H1 (cell line): Measurements from ENCODE around the gene ZNF443. TPM values are rescaled to one million over a fixed set of nuclear protein-coding genes. Genes with fewer than 3 reads are reported as not detected.
A peak's percentile ranks its signal among the peaks of the same experiment; 100 is the strongest.
"Not testable (repeated sequence)": the region's sequence is repeated elsewhere in the genome, so short reads cannot be mapped to it uniquely, and the experiment has no call there.

Source experiments
- CTCF ChIA-PET: fragments of 300-600 bp; sonication (Branson Sonifier 250); formaldehyde crosslinking; loops from one replicate; lab custom pipeline; 2021; ENCODE audit not compliant: partially characterized antibody; lab: Charles Lee
- POLR2A ChIA-PET: fragments of 300-600 bp; sonication (Branson Sonifier 250); formaldehyde crosslinking; loops from one replicate; lab custom pipeline; 2021; ENCODE audit warnings: inconsistent platforms; ENCODE audit not compliant: partially characterized antibody; lab: Charles Lee
- DNase-seq, 2 experiments: peaks; one replicate each; pipeline versions ENCODE4 v3.0.0 to v3.0.0-alpha.2; 2010 to 2022; ENCODE audit warnings: low spot score in 2 of 2, low read depth in 1 of 2, mixed read lengths in 1 of 2
- FAIRE-seq: peaks from 2 replicates; lab custom pipeline; 2011; peaks lifted over from hg19 to GRCh38; lab: Jason Lieb, UNC
- H2AFZ ChIP-seq: 2 replicates; pipeline ENCODE4 v1.8.1; 2012; ENCODE audit warnings: low read length, inconsistent platforms
- H2AK5ac ChIP-seq: 2 replicates; pipeline ENCODE4 v1.6.1; 2013; ENCODE audit warnings: low read depth, low read length
- H2BK120ac ChIP-seq: replicated peaks from 2 replicates; pipeline ENCODE3; 2013; ENCODE audit warnings: low read depth, low read length, inconsistent platforms
- H2BK12ac ChIP-seq: 2 replicates; pipeline ENCODE4 v1.6.1; 2013; ENCODE audit warnings: low read depth, low read length
- H2BK15ac ChIP-seq: 2 replicates; pipeline ENCODE4 v1.6.1; 2013; ENCODE audit warnings: low read length
- H2BK20ac ChIP-seq: 2 replicates; pipeline ENCODE4 v1.6.1; 2013; ENCODE audit warnings: low read length
- H2BK5ac ChIP-seq: 2 replicates; pipeline ENCODE4 v1.6.1; 2013; ENCODE audit warnings: low read depth, low read length
- H3K14ac ChIP-seq: 2 replicates; pipeline ENCODE4 v1.6.1; 2013; ENCODE audit warnings: inconsistent platforms; ENCODE audit not compliant: insufficient read length
- H3K18ac ChIP-seq: 2 replicates; pipeline ENCODE4 v1.6.1; 2013; ENCODE audit warnings: low read length; ENCODE audit errors: extremely low read depth
- H3K23ac ChIP-seq: 2 replicates; pipeline ENCODE4 v1.6.1; 2013; ENCODE audit warnings: inconsistent platforms; ENCODE audit not compliant: insufficient read length
- H3K23me2 ChIP-seq: 2 replicates; pipeline ENCODE4 v1.6.1; 2013; ENCODE audit warnings: low read depth, low read length
- H3K27ac ChIP-seq: 2 replicates; pipeline ENCODE4 v1.6.1; 2011; ENCODE audit warnings: low read depth, low read length, inconsistent platforms
- H3K27me3 ChIP-seq, 4 experiments: replicated peaks in 1 of 4; 1 replicate in 1 of 4; 2 replicates in 3 of 4; pipeline versions ENCODE4 v1.6.1 to v1.8.1; 2011 to 2013; ENCODE audit warnings: low read length in 3 of 4, mild to moderate bottlenecking in 3 of 4, inconsistent platforms in 2 of 4, mixed read lengths in 2 of 4, moderate library complexity in 1 of 4; ENCODE audit not compliant: control insufficient read depth in 3 of 4, insufficient read depth in 3 of 4; ENCODE audit errors: extremely low read depth in 1 of 4
- H3K36me3 ChIP-seq, 4 experiments: 2 replicates each; pipeline versions ENCODE4 v1.6.1 to v1.8.1; 2011 to 2013; ENCODE audit warnings: mild to moderate bottlenecking in 4 of 4, low read length in 3 of 4, moderate library complexity in 2 of 4, control low read depth in 1 of 4, inconsistent platforms in 1 of 4; ENCODE audit not compliant: insufficient read depth in 4 of 4, control insufficient read depth in 2 of 4
- H3K4ac ChIP-seq: replicated peaks from 2 replicates; pipeline ENCODE3; 2013; ENCODE audit warnings: low read length, low read depth, mixed read lengths, inconsistent platforms; ENCODE audit not compliant: insufficient read length
- H3K4me1 ChIP-seq, 4 experiments: replicated peaks in 1 of 4; 1 replicate in 1 of 4; 2 replicates in 3 of 4; pipeline versions ENCODE4 v1.6.1 to v1.8.1; 2011 to 2013; ENCODE audit warnings: low read length in 3 of 4, inconsistent platforms in 2 of 4, mixed read lengths in 1 of 4; ENCODE audit not compliant: insufficient read depth in 4 of 4, control insufficient read depth in 3 of 4
- H3K4me2 ChIP-seq, 2 experiments: 2 replicates each; pipeline versions ENCODE4 v1.6.1 to v1.8.1; 2011 to 2013; ENCODE audit warnings: low read depth in 2 of 2, low read length in 2 of 2, control low read depth in 1 of 2, inconsistent platforms in 1 of 2, mild to moderate bottlenecking in 1 of 2; ENCODE audit not compliant: insufficient read depth in 1 of 2
- H3K4me3 ChIP-seq, 4 experiments: fragments of 200-600, 300-600 bp in 1 of 4; sonication (generic), shearing (Covaris generic), sonication (Bioruptor Twin) in 1 of 4; 2 replicates each; pipeline versions ENCODE4 v1.5.1 to v1.8.1; 2011 to 2016; ENCODE audit warnings: low read length in 4 of 4, low read depth in 3 of 4, control low read depth in 2 of 4, inconsistent platforms in 2 of 4, mild to moderate bottlenecking in 2 of 4, mixed read lengths in 1 of 4, moderate library complexity in 1 of 4; ENCODE audit not compliant: insufficient read depth in 2 of 4; ENCODE audit errors: extremely low read depth in 1 of 4
- H3K56ac ChIP-seq: replicated peaks from 2 replicates; pipeline ENCODE3; 2013; ENCODE audit warnings: low read depth, mild to moderate bottlenecking, mixed read lengths, low read length, inconsistent platforms; ENCODE audit not compliant: insufficient read length
- H3K79me1 ChIP-seq: 2 replicates; pipeline ENCODE4 v1.6.1; 2013; ENCODE audit warnings: low read depth, low read length, control low read depth
- H3K79me2 ChIP-seq, 2 experiments: 2 replicates each; pipeline versions ENCODE4 v1.6.1 to v1.8.1; 2012 to 2013; ENCODE audit warnings: low read length in 2 of 2, mild to moderate bottlenecking in 2 of 2, inconsistent platforms in 1 of 2; ENCODE audit not compliant: insufficient read depth in 2 of 2, control insufficient read depth in 1 of 2
- H3K9ac ChIP-seq, 4 experiments: replicated peaks in 1 of 4; 1 replicate in 1 of 4; 2 replicates in 3 of 4; pipeline versions ENCODE4 v1.6.1 to v1.8.1; 2011 to 2013; ENCODE audit warnings: low read depth in 3 of 4, low read length in 3 of 4, control low read depth in 2 of 4, mild to moderate bottlenecking in 2 of 4, moderate library complexity in 2 of 4, inconsistent platforms in 1 of 4; ENCODE audit errors: extremely low read depth in 1 of 4
- H3K9me3 ChIP-seq, 2 experiments: 2 replicates each; pipeline versions ENCODE4 v1.6.1 to v1.8.1; 2012 to 2013; ENCODE audit warnings: mild to moderate bottlenecking in 2 of 2, moderate library complexity in 2 of 2, control low read depth in 1 of 2, inconsistent platforms in 1 of 2, low read depth in 1 of 2, low read length in 1 of 2, mixed read lengths in 1 of 2; ENCODE audit not compliant: insufficient read depth in 2 of 2
- H4K20me1 ChIP-seq, 2 experiments: replicated peaks in 1 of 2; 2 replicates each; pipeline versions ENCODE3 to v1.8.1; 2011 to 2013; ENCODE audit warnings: inconsistent platforms in 2 of 2, low read length in 2 of 2, mild to moderate bottlenecking in 1 of 2; ENCODE audit not compliant: insufficient read depth in 2 of 2, control insufficient read depth in 1 of 2
- H4K5ac ChIP-seq: 2 replicates; pipeline ENCODE4 v1.6.1; 2013; ENCODE audit warnings: low read length, low read depth, mixed read lengths, inconsistent platforms; ENCODE audit not compliant: insufficient read length
- H4K8ac ChIP-seq: 2 replicates; pipeline ENCODE4 v1.8.0; 2013; ENCODE audit warnings: mild to moderate bottlenecking, moderate library complexity, low read length, inconsistent platforms; ENCODE audit not compliant: insufficient read depth; ENCODE audit errors: extremely low read depth
- H4K91ac ChIP-seq: replicated peaks from 2 replicates; pipeline ENCODE3; 2013; ENCODE audit warnings: low read length, mixed read lengths, inconsistent platforms; ENCODE audit not compliant: insufficient read length
- KDM4A ChIP-seq: IDR thresholded peaks from one replicate; pipeline ENCODE4 v1.7.1; 2012; ENCODE audit warnings: low read depth, mild to moderate bottlenecking, moderate library complexity, low read length, inconsistent platforms; ENCODE audit not compliant: severe bottlenecking
- WGBS, 2 experiments: shearing (Covaris generic) in 1 of 2; methylation state at CpG; one replicate each; pipeline versions ENCODE4 v1.1.6 to v1.1.7; 2013 to 2015; ENCODE audit warnings: low lambda C conversion rate in 2 of 2, mixed read lengths in 2 of 2, inconsistent platforms in 1 of 2, low coverage in 1 of 2, missing lambda C conversion rate in 1 of 2; ENCODE audit not compliant: insufficient replicate concordance in 2 of 2, insufficient coverage in 1 of 2, insufficient read length in 1 of 2; ENCODE audit errors: extremely low coverage in 1 of 2, missing lambda C conversion rate in 1 of 2; 5-methylcytosine and 5-hydroxymethylcytosine counted together
- polyA plus RNA-seq, 7 experiments: library from polyadenylated mRNA; depleted of rRNA in 3 of 7; stranded (reverse) in 5 of 7; unstranded in 2 of 7; fragments of >200 nt in 5 of 7; fragments of 200-250 nt in 2 of 7; gene quantifications; 1 replicate in 5 of 7; 2 replicates in 1 of 7; 4 replicates in 1 of 7; pipeline versions ENCODE4 v1.2.1 to v1.2.3, GENCODE V29; 2011 to 2013; ENCODE audit warnings: missing spikeins in 2 of 7, mixed read lengths in 2 of 7
- total RNA-seq: library from RNA; stranded (reverse); fragmentation: NEBNext Ultra II Directional; extraction: Animal tissue kit (Norgen Biotek cat#: 25700); gene quantifications from 2 replicates; pipeline ENCODE4 v1.2.1, GENCODE V29; 2021

Gene ZNF443
- total and polyA plus RNA-seq, 2 of the 8 experiments (the other 6 are each of a cell fraction or from before 2014, with no cell fraction given) = 1.4 to 7.8 TPM

DNA sequence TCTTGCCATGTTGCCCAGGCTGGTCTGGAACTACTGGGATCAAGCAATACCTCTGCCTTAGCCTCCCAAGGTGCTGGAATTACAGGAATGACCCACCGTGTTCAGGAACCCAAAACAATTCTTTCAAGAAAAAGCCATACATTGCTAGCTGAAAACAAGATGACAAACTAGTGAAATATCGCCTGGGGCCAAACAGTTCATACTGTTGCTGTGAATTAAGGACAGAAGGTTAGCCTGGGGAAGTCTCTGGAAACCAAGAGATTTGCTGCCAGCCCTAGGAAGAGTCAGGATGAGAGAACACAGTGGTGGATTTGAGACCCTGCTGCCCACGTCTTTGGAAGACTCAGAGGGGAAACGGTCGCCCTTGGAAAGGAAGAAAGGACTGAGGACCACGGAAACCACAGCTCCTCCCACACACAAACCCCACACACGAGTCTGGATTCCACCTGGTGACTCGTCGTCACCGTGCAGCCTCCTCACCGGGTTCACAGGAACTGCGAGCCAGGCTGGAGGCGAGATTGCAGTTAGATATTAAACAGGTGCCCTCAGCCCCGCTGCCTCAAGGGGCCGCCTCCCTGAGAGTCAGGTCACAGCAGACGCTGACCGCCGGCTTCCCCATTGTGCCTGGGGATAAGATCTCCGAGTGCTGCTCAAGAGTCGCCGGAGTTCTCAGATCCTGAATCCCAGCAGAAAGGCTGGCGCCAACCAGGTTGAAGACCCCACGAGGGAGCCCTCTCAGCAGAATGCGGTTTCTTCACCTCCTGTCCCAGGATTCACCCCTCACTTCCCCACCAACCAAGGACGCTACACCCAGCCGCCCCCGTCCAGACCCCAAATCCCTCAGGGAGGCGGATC lies 908 bp downstream of the ZNF443 start:
- H2BK20ac ChIP-seq, H2BK120ac ChIP-seq, H2BK12ac ChIP-seq, H2BK15ac ChIP-seq, H4K5ac ChIP-seq, H3K36me3 ChIP-seq, H3K56ac ChIP-seq, H4K20me1 ChIP-seq, H3K27me3 ChIP-seq, H3K4ac ChIP-seq, H3K4me1 ChIP-seq, H3K18ac ChIP-seq, CTCF ChIA-PET, H3K14ac ChIP-seq, H3K79me1 ChIP-seq, H4K91ac ChIP-seq, H3K23me2 ChIP-seq, H2AK5ac ChIP-seq, H2BK5ac ChIP-seq, FAIRE-seq, H3K9me3 ChIP-seq: not testable (repeated sequence)
- H2AFZ ChIP-seq = 0 out of 2 replicates have a peak overlapping the region, but pooled peaks have one; percentile 53
- peak overlapping the region; percentile 73 to 86 (median 78); a peak in 5 of 7 replicates for H3K9ac ChIP-seq
- H3K4me2 ChIP-seq = peak overlapping the region; percentile 72 to 84
- H4K8ac ChIP-seq = peak overlapping the region; percentile 35; the same call in 1 of the 2 replicates
- TF ChIP-seq KDM4A = peak; percentile 37
- POLR2A ChIA-PET = interaction anchor here (1.0 to 1.5 kb wide), 8 partner anchors 15 to 453 kb away, joined by 3 to 7 read pairs (median 4); partner anchors contain the start of genes ZNF20 and ZNF799
- peak in 1 of 2 experiments; percentile 46 for DNase-seq
- WGBS, 2 experiments = 2% methylated on average over 14 of the region's 28 CpGs; no CpG with 5 or more reads in 1 of the 2 experiments
- peak overlapping the region; percentile 32 for H3K23ac ChIP-seq
- 0 out of 2 replicates have a peak overlapping the region, but pooled peaks have one; percentile 1 for H3K27ac ChIP-seq
- peaks cover 0 to 16% of the 10 kb centered on the region in 2 experiments; a peak in 2 of 4 replicates for H3K79me2 ChIP-seq
- peak overlapping the region; percentile 74 to 91 (median 82) for H3K4me3 ChIP-seq
